Measurements from ENCODE around the gene ELFN1. TPM values are rescaled to one million over a fixed set of nuclear protein-coding genes. Genes with fewer than 3 reads are reported as not detected.

The ELFN1 gene
- total and polyA plus RNA-seq, 10 of the 15 experiments (the other 5 are each of a cell fraction or from before 2014, with no cell fraction given), result 0.04 TPM; not detected in 9

DNA sequence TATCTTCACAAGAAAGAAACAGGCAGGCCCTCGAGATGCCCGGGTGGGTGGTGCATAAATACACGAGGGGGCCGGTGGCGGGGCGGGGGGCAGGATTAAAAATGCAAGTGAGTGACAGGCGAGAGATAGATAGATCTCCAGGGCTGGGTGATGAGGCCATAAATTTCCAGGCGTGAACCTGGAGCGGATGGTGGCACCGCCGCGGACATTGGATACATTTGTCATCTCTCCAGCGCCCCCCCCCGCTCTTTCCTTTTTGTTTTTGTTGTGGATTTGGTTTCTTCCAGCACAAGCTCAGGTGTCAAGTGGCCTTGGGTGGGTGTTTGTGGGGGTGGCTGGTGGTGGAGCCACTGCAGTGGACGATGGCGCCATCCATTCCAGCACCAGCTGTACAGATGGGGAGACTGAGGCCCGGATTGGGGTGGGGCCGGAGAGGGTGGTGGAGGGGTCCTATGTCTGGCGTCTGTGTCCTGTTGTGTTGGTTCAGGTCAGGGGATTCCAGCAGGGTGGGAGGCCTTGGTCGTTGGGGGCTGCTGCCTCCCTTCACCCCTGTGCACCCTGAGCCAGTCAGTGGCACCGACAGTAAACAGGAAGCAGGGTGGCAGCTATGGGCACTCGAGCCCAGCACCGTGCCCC, 2.9 kb downstream of the ELFN1 start (continued):
- no peak for TF ChIP-seq EZH2 (IDR thresholded peaks at IDR 0.05; ENCODE audit: borderline replicate concordance, control insufficient read depth, low read depth, low read length)
- TF ChIP-seq ZNF384 (IDR thresholded peaks at IDR 0.05; ENCODE audit: borderline replicate concordance, low read depth, low read length), result no peak
- TF ChIP-seq, protein P1, sequence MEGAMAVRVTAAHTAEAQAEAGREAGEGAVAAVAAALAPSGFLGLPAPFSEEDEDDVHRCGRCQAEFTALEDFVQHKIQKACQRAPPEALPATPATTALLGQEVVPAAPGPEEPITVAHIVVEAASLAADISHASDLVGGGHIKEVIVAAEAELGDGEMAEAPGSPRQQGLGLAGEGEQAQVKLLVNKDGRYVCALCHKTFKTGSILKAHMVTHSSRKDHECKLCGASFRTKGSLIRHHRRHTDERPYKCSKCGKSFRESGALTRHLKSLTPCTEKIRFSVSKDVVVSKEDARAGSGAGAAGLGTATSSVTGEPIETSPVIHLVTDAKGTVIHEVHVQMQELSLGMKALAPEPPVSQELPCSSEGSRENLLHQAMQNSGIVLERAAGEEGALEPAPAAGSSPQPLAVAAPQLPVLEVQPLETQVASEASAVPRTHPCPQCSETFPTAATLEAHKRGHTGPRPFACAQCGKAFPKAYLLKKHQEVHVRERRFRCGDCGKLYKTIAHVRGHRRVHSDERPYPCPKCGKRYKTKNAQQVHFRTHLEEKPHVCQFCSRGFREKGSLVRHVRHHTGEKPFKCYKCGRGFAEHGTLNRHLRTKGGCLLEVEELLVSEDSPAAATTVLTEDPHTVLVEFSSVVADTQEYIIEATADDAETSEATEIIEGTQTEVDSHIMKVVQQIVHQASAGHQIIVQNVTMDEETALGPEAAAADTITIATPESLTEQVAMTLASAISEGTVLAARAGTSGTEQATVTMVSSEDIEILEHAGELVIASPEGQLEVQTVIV (IDR thresholded peaks at IDR 0.05; ENCODE audit: borderline replicate concordance, partially characterized antibody), result no peak
- TF ChIP-seq, protein P2, sequence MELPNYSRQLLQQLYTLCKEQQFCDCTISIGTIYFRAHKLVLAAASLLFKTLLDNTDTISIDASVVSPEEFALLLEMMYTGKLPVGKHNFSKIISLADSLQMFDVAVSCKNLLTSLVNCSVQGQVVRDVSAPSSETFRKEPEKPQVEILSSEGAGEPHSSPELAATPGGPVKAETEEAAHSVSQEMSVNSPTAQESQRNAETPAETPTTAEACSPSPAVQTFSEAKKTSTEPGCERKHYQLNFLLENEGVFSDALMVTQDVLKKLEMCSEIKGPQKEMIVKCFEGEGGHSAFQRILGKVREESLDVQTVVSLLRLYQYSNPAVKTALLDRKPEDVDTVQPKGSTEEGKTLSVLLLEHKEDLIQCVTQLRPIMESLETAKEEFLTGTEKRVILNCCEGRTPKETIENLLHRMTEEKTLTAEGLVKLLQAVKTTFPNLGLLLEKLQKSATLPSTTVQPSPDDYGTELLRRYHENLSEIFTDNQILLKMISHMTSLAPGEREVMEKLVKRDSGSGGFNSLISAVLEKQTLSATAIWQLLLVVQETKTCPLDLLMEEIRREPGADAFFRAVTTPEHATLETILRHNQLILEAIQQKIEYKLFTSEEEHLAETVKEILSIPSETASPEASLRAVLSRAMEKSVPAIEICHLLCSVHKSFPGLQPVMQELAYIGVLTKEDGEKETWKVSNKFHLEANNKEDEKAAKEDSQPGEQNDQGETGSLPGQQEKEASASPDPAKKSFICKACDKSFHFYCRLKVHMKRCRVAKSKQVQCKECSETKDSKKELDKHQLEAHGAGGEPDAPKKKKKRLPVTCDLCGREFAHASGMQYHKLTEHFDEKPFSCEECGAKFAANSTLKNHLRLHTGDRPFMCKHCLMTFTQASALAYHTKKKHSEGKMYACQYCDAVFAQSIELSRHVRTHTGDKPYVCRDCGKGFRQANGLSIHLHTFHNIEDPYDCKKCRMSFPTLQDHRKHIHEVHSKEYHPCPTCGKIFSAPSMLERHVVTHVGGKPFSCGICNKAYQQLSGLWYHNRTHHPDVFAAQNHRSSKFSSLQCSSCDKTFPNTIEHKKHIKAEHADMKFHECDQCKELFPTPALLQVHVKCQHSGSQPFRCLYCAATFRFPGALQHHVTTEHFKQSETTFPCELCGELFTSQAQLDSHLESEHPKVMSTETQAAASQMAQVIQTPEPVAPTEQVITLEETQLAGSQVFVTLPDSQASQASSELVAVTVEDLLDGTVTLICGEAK (IDR thresholded peaks at IDR 0.05; ENCODE audit: borderline replicate concordance), result no peak

All from GM12878 (cell line).